ENCODE data around the gene OR2K2. TPM values are rescaled to one million over a fixed set of nuclear protein-coding genes. Genes with fewer than 3 reads are reported as not detected.
"Not testable (repeated sequence)": the region's sequence is repeated elsewhere in the genome, so short reads cannot be mapped to it uniquely, and the experiment has no call there.

Gene OR2K2
- total RNA-seq, 2 donors from 2014 or later, result not detected

DNA sequence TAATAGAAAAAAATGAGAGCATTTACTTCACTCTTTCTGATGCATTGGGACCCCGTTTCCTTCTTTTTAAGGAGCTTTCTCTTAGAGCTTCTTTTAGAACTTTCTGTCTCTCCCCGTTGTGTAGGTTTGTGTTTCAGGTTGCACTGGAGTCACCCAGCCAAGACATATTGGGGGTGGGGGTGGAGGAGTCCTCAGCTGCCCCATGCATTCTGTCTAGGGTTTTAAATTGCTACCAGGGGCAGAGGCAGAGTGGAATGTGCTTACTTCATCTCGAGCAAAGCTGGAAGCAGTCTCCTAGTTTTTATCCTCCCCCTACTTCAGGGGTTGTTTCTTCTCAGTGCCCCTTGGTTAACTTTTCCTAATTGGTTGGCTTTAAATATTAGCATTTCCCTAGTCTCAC is 9.4 kb downstream of the OR2K2 start:
- Histone ChIP-seq H3K27ac (no peak overlapping the region), H3K4me1 (no peaks in the 10 kb centered on the region), H3K9me3 (no peaks in the 10 kb centered on the region), H3K4me3 (no peak overlapping the region), H3K27me3 (no peaks in the 10 kb centered on the region), H3K36me3 (no peaks in the 10 kb centered on the region)
- TF ChIP-seq CTCF (IDR thresholded peaks at IDR 0.05), result no peak
- DNase-seq (ENCODE audit: low spot score), result no peak

GRCh38 chr9:111316796-111317195 is 13.2 kb downstream of the OR2K2 start:
- no peaks in the 10 kb centered on the region for H3K27me3 ChIP-seq
- no peaks in the 10 kb centered on the region for H3K9me3 ChIP-seq
- no peaks in the 10 kb centered on the region for H3K36me3 ChIP-seq
- no peaks in the 10 kb centered on the region for H3K4me1 ChIP-seq
- no peak for TF ChIP-seq CTCF (IDR thresholded peaks at IDR 0.05)
- no peak overlapping the region for H3K27ac ChIP-seq
- H3K4me3 ChIP-seq, result no peak overlapping the region
- DNase-seq (ENCODE audit: low spot score), result no peak

DNA sequence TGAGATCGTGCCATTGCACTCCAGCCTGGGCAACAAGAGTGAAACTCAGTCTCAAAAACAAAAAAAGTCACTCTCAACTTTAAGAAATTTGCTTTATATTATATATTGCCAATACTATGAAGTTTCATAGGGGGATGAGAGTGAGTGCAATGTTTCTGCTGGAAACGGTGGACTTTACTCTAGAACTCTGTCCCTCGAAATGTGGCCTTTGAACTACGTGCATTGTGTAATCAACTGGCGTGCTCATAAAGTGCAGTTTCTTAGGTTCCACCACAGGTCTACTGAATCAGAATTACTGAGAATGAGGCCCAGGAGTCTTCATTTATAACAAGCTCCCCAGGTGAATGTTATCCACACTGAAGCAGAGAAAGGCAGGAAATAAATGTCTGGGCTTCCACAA is 24.1 kb downstream of the OR2K2 start:
- no peaks in the 10 kb centered on the region for H3K4me1 ChIP-seq
- DNase-seq (ENCODE audit: low spot score), result no peak
- no peak for TF ChIP-seq CTCF (IDR thresholded peaks at IDR 0.05)
- no peaks in the 10 kb centered on the region for H3K36me3 ChIP-seq
- H3K4me3 ChIP-seq, result no peak overlapping the region
- no peak overlapping the region for H3K27ac ChIP-seq
- H3K27me3 ChIP-seq, result no peaks in the 10 kb centered on the region
- no peaks in the 10 kb centered on the region for H3K9me3 ChIP-seq

GRCh38 chr9:111304000-111304399 is 26.0 kb downstream of the OR2K2 start:
- not testable (repeated sequence) for H3K9me3 ChIP-seq; H3K36me3 ChIP-seq; H3K4me1 ChIP-seq; H3K4me3 ChIP-seq; H3K27me3 ChIP-seq; DNase-seq (ENCODE audit: low spot score); H3K27ac ChIP-seq

DNA sequence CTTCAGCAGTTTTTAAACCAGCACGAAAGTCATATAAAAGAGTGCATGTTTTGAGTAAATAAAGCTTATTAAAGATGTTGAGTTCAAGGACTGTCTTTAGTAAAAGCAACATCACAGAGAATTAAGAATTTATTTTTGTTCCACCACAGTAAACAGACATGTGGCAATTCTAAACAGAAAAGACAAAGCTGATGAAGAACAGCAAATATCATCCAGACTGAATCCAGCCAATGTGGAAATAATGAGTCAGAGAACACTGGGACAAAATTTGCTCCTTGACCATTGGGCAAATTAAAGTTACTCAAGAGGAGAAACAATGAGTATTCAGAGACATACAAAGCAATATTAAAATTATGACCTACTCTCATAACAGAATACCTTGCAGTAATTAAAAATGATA is 28.8 kb downstream of the OR2K2 start:
- no peak for TF ChIP-seq CTCF (IDR thresholded peaks at IDR 0.05)
- no peaks in the 10 kb centered on the region for H3K36me3 ChIP-seq
- no peaks in the 10 kb centered on the region for H3K27me3 ChIP-seq
- H3K4me3 ChIP-seq, result no peak overlapping the region
- no peaks in the 10 kb centered on the region for H3K9me3 ChIP-seq
- peaks cover 0 to 3% of the 10 kb centered on the region in 2 donors for H3K4me1 ChIP-seq
- no peak overlapping the region for H3K27ac ChIP-seq
- DNase-seq (ENCODE audit: low spot score), result no peak

DNA sequence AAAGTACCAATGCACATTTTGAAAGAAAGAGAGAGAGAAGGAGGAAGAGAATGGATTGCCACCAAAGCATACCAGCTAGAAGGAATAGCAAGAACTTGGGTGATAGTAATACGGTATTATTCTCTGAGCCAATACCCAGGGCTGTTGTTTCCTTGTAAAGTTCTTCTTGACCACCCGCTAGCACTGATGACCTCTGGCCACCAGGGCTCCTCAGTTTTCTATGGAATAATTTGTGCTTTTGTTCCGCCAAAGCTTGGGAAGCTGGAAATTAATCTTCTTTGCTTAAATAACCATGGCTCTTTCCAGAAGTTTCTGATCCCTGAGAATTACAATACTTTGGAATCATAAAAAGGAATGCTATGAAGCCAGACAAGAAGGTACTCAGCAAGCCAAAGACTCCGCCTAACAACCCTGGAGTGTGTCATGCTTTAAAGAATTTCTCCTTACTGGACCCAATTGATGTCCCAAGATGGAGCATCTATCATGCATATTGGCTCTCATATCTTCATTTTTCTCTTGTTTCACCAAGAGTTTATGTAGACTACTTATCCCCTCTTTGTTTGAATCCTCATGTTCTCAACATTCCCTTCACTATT is 29.8 kb downstream of the OR2K2 start:
- H3K27ac ChIP-seq, result no peak overlapping the region
- TF ChIP-seq CTCF (IDR thresholded peaks at IDR 0.05), result no peak
- H3K9me3 ChIP-seq, result no peaks in the 10 kb centered on the region
- no peak for DNase-seq (ENCODE audit: low spot score)
- H3K27me3 ChIP-seq, result no peaks in the 10 kb centered on the region
- no peaks in the 10 kb centered on the region for H3K36me3 ChIP-seq
- no peak overlapping the region for H3K4me3 ChIP-seq
- H3K4me1 ChIP-seq, result peaks cover 0 to 3% of the 10 kb centered on the region in 2 donors

All from right atrium auricular region (tissue), 2 donors.